ENCODE measurements around the gene ADAMTS2.

The ADAMTS2 gene

GRCh38 chr5:179264783-179265513 lies 80.3 kb downstream of the ADAMTS2 start:
- DNase-seq = no peak

GRCh38 chr5:179264053-179264782 lies 81.0 kb downstream of the ADAMTS2 start:
- no peak for DNase-seq

- no peak for DNase-seq
These were observed 81.7 kb downstream of the ADAMTS2 start for GRCh38 chr5:179263391-179264052.

- DNase-seq = no peak
These were observed 82.9 kb downstream of the ADAMTS2 start for GRCh38 chr5:179262126-179262920.

- peak; percentile 60 for DNase-seq
These were observed 83.7 kb downstream of the ADAMTS2 start for GRCh38 chr5:179261301-179262125.

GRCh38 chr5:179260324-179261070 lies 84.8 kb downstream of the ADAMTS2 start:
- DNase-seq = no peak

GRCh38 chr5:179259731-179260323 lies 85.4 kb downstream of the ADAMTS2 start:
- no peak for DNase-seq

GRCh38 chr5:179258922-179259730 lies 86.1 kb downstream of the ADAMTS2 start:
- DNase-seq = peak; percentile 73

- DNase-seq = no peak
These were observed 87.0 kb downstream of the ADAMTS2 start for GRCh38 chr5:179258001-179258921.

- peak; percentile 87 for DNase-seq
These were observed 88.0 kb downstream of the ADAMTS2 start for GRCh38 chr5:179257176-179257682.

GRCh38 chr5:179256328-179257175 lies 88.7 kb downstream of the ADAMTS2 start:
- peak; percentile 79 for DNase-seq

- DNase-seq = peak; percentile 26
These were observed 89.5 kb downstream of the ADAMTS2 start for GRCh38 chr5:179255527-179256327.

- DNase-seq = no peak
These were observed 90.5 kb downstream of the ADAMTS2 start for GRCh38 chr5:179254638-179255271.

GRCh38 chr5:179253730-179254129 lies 91.5 kb downstream of the ADAMTS2 start:
- DNase-seq = no peak

- no peak for DNase-seq
These were observed 93.8 kb downstream of the ADAMTS2 start for GRCh38 chr5:179251276-179251969.
